ENCODE results near the gene ERCC3.

- no peak for TF ChIP-seq EZH2 (IDR thresholded peaks at IDR 0.05; ENCODE audit: borderline replicate concordance, low read length)
- TF ChIP-seq CTCF (IDR thresholded peaks at IDR 0.05; ENCODE audit: low read length), result no peak
Observed at GRCh38 chr2:127217470-127218325, 76.2 kb downstream of the ERCC3 start.
